KOPT-K1 (cell line): ENCODE measurements around the gene TSHZ1.

Experiments
- H3K27ac ChIP-seq: fragments of 200-600 bp; sonication (generic); 2 replicates; pipeline ENCODE4 v1.5.1; 2016; ENCODE audit warnings: antibody characterized with exemption, mild to moderate bottlenecking, low read depth, low read length; ENCODE audit not compliant: poor library complexity, severe bottlenecking
- H3K36me3 ChIP-seq: fragments of 200-600 bp; sonication (generic); 2 replicates; pipeline ENCODE4 v1.5.1; 2017; ENCODE audit warnings: antibody characterized with exemption, mild to moderate bottlenecking, low read length, moderate library complexity; ENCODE audit not compliant: insufficient read depth
- H3K9me3 ChIP-seq: fragments of 200-600 bp; sonication (generic); 2 replicates; pipeline ENCODE4 v1.5.1; 2017; ENCODE audit warnings: antibody characterized with exemption, low read length, mild to moderate bottlenecking; ENCODE audit not compliant: insufficient read depth, poor library complexity, severe bottlenecking

Gene TSHZ1

DNA sequence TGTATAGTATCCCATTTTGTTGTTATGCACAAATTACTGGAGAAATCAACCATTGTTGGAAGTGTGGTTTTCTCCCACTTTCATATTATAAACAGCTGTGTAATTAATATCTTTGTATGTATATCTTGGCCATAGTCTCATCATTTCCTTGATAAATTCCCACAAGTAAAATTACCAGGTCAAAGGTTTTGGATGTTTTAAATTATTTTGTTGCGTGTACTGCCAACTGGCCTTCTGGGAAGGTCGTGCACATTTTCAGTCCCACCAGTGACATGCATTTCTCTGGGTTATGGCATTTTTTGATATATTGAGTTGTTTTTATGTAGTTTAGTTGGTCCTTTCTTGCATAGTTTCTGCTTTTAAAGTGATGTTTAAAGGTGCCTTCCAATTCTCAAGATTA, 41.5 kb downstream of the TSHZ1 start:
- Histone ChIP-seq H3K27ac (no peak overlapping the region), H3K9me3 (no peaks in the 10 kb centered on the region), H3K36me3 (no peaks in the 10 kb centered on the region)

DNA sequence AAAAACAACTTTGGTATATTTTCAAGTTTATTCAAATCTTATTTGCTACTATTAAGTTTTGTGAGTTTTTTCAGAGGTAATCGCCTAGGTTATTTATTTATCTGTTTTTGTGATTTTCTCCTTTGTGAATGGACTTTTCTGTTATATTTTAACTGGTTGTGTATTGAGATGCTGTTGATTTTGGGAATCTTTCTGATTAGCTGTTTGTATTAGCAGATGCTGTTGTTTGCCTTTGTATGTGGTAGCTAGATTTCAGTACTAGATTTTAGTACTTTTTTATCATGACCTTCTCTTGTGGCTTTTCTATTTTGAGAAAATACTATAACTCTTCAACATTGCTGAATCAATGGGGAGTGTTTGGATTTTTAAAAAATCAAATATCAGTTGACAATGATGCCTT, 42.4 kb downstream of the TSHZ1 start:
- H3K36me3 ChIP-seq = no peaks in the 10 kb centered on the region
- no peaks in the 10 kb centered on the region for H3K9me3 ChIP-seq
- no peak overlapping the region for H3K27ac ChIP-seq

DNA sequence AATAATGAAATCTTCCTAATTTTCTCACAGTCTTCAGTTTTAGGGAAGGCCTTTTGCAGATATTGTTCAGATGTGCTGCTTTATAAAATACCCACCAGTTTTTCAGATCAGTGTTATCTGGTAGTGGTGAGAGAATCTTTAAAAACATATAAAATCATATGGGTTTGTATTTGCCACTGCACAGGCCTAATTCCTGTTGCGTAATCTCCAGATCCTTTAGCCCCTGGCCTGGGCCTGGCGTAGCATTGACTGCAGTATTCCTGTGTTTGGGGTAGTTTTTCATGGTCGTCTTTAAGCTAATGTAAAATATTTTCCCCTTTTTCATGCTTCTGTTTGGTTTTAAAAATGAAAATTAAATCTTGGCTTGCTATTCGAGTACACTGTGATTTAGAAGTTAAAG, 43.2 kb downstream of the TSHZ1 start:
- Histone ChIP-seq H3K36me3 (no peaks in the 10 kb centered on the region), H3K27ac (no peak overlapping the region), H3K9me3 (no peaks in the 10 kb centered on the region)

DNA sequence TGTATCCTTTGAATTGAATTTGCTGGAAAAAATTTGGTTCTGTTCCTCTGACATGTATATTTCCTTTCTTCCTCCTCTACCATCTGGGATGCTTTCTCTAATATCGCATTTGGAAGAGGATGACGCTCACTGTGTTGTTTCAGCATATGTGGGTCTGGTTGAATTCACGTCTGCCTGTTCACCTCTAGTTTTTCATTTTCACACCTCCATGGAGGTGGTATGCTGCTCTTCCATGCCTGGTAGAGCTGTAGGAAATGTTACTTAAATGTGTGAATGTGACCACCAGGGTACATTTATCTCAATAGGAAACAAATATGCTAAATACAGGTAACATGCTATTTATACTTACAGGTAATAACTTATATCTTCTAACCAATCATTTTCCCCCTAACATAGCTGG, 44.5 kb downstream of the TSHZ1 start:
- H3K9me3 ChIP-seq = no peaks in the 10 kb centered on the region
- H3K36me3 ChIP-seq = no peaks in the 10 kb centered on the region
- no peak overlapping the region for H3K27ac ChIP-seq

DNA sequence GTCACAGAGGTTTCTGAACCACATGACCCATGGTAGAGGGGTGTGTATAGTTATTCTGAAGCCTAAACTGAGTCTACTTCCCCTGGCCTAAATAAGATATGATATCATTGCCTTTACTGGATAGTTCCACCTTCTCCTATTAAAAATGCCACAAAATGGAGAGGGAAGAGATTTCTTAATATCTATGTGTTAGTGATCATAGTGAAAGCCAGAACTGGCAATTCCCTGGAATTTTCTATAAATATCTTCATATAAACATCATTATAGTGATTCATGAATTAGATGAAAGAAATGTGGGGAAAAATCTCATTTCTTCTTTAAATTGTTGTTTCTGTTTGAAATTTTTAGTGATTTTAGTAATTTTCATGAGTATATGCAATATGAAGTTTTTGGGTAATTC, 45.8 kb downstream of the TSHZ1 start:
- H3K36me3 ChIP-seq = no peaks in the 10 kb centered on the region
- H3K9me3 ChIP-seq = no peaks in the 10 kb centered on the region
- no peak overlapping the region for H3K27ac ChIP-seq

DNA sequence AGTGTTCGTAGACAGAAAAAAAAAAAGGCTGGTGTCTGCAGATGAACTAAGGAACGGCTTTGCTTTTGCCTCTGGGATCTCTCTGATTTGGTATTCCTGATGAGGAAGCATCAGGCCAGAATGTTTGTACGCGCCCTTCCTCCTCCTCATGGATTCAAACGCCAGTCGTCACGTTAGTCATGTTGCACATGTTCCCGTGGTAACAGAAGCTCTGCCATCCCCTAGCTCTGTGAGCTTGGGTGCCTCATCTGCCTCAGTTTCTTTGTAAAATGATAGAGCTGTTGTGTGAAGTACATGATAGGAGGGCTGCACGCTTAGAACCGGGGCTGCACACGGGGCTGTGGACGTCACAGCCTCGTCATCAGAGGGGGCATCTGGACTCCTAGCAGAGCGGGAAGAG, 47.0 kb downstream of the TSHZ1 start:
- no peak overlapping the region for H3K27ac ChIP-seq
- no peaks in the 10 kb centered on the region for H3K36me3 ChIP-seq
- no peaks in the 10 kb centered on the region for H3K9me3 ChIP-seq

DNA sequence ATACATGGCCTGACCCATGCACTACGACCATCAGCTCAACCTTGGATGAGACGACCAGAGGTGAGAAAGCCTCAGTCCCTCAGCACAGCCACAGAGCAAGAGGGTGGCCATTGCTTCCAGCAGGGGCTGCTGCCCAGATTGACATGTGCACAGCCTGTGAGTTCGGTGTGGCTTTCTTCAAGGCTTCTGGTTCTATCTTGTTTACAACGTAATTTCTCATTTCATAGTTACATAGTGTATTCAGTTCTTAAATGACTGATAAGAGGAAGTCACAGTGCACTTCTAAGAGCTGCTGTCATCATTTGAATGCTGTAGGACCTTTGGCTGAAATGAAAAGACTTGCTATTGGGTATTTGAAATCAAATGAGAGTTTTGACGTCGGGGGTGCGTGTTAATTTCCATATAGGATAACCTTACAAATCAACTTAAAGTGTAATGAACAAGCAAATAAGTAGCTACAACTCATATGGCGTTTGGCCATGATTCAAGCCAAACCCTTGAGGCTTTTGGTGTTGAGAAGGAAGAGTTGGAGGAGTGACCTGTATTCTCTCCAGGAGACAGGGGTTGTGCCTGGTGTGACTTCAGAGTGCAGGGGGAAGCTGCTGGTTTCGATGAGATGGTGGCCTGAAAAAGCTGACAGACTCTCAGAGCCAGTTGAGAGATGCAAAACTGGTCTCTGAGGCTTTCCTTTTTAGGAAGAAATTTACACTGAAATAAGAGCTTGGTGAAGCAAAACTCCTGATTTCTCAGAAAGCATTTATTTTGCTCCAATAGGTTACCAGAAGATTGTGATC, 51.0 kb downstream of the TSHZ1 start:
- no peak overlapping the region for H3K27ac ChIP-seq
- no peaks in the 10 kb centered on the region for H3K9me3 ChIP-seq
- H3K36me3 ChIP-seq = no peaks in the 10 kb centered on the region

DNA sequence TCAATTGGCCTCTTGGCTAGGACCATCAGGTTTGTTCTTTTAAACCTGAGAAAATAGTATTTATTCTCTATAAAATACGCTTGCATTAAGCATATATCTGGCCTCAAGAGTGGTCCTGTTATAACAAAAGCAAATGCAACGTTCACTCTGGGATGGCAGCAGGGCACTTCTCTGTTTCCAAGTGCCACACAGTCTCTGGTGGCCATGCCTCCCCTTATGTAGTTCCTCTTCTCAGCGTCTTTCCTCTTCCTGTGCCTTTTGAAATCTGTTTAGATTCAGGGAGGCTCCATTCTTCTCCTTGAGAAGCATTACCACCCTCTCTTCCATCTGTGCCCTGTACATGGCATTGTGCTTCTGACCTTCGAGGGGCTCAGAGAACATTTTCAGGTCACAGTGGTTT, 51.9 kb downstream of the TSHZ1 start:
- Histone ChIP-seq H3K36me3 (no peaks in the 10 kb centered on the region), H3K9me3 (no peaks in the 10 kb centered on the region), H3K27ac (no peak overlapping the region)

DNA sequence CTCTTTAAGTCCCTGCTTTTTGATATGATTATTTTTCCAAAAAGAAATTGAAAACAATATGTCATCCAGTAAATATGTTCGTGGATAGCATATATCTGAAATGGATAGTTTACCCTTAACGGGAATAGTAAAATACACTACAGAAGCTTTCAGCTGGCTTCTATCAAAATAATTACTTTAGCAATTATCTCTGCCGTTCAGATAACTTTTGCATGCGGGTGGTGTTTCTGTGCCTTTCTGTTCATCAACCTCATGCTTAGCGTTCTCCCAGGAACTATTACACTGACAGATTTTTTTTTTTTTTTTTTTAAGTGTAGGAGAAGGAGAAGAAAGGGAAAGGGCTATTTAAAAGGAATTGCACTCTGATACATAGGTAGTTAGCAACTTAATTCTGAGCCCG, 53.6 kb downstream of the TSHZ1 start:
- H3K36me3 ChIP-seq = no peaks in the 10 kb centered on the region
- H3K27ac ChIP-seq = no peak overlapping the region
- no peaks in the 10 kb centered on the region for H3K9me3 ChIP-seq

DNA sequence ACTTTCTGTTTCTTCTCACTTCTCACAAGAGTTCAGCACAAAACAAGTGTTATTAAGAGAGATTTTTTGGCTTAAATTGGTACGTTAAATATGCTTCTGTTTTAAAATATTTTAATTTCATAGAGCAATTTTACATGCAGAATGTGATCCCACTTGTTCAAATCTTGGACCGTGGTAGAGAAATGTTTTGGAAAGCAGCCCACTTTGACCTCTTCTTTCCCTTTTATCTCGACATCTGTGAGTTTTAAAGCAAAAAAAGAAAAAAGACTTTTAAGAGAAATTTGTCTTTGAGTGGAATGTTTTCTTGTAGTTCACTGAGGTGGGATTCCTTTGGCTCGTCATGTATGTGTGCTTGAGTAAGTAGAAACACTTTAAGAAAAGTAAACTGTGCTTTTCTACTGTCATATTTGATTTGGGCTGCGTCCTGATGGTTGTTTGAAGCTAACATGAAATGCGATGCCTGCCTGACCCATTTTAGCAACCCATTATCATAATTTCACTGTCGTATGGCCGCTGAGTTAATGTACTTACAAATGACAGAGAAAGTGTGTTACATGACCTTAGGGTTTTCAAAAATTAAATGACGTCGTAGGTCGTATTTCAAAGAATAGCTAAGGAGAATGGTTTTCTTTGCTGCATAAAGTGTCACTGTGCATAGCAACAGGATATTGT, 54.5 kb downstream of the TSHZ1 start:
- H3K9me3 ChIP-seq = no peaks in the 10 kb centered on the region
- no peak overlapping the region for H3K27ac ChIP-seq
- no peaks in the 10 kb centered on the region for H3K36me3 ChIP-seq

DNA sequence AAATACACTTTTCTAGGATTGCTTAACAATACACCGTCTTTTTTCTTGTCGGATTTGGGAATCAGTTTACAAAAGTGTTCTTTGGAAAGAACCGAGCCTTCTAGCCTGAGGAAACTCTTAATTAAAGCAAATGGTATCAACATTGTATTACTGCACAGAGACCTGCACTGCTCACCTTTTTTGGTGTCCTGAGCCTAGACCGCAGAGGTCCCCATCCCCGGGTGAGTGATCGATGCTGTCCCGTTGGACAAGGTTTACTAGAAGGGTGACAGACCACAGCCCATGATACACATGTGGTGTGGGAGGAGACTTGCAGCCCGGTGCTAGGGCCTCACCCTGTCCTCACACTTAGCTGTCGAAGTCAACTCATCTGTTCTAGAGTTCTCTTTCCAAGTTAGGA, 55.3 kb downstream of the TSHZ1 start:
- H3K27ac ChIP-seq = no peak overlapping the region
- no peaks in the 10 kb centered on the region for H3K36me3 ChIP-seq
- H3K9me3 ChIP-seq = no peaks in the 10 kb centered on the region

DNA sequence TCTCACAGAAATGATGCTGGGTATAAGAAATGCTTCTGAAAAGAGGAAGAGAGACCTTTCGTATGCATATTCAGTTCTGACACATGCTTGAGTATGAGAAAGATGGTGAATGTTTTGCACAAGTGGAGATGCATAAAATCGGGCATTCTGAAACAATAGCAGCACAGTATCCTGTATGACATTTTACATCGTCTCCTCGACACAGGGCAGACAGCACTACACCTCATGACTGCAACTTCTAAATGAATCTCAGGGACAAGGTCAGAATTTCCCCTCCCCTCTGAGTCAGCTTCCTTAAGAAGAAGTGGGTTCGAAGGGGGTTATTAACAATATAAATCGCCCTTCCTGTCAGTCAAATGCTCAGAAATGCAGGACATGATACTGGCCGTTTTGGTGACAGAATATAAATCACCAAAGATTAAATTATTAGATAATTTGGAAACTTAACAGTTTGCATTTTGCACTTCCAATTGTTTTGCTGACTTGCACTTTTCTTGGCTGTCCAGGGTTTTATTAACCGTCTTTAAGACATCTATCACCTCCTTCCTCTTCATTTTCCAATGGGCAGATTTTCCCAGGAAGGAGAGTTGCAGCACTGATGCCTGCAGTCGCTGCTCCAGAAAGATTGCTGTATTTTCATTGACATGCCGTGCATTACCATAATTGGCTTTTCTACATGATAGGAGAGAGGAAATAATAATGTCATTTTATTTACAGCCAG, 57.2 kb downstream of the TSHZ1 start:
- no peaks in the 10 kb centered on the region for H3K9me3 ChIP-seq
- H3K36me3 ChIP-seq = no peaks in the 10 kb centered on the region
- no peak overlapping the region for H3K27ac ChIP-seq

DNA sequence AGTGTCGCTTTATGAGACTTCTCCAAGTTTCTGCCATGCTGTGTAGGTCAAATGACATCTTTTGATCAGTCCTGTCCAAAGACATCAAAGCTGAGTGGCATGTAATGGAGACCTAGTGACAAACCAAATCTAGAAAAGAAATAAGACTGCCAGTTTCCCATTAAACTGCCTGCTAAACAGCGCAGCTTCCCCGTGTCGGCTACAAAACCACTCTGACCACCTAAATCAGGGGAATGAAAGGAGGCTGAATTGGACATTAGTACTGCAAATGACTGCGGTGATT, 57.7 kb downstream of the TSHZ1 start:
- no peak overlapping the region for H3K27ac ChIP-seq
- no peaks in the 10 kb centered on the region for H3K36me3 ChIP-seq
- H3K9me3 ChIP-seq = no peaks in the 10 kb centered on the region

DNA sequence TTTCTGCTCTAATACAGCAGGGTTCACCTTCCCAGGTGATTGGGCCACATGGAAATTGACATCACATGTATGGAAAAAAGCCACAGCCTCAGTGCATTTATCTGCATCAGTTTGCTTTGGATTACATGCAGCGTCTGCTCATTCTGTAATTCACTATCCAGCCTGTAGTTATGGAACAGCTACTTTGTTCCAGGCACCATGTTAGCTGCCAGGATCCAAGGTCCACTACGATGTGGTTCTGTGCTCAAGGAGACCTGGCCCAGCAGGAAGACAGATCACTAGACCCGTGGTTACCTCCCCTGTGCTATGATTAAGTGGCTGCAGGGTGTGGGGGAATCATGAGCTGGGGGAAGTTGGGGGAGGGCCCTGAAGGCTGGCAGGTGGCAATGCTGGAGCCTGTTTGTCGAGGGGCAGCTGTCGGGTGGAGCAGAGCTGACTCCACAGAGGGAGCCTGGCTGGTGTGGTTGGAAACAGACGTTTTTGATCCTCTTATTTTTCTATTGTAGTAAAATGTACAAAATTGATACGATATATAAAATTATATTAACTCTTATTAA, 58.6 kb downstream of the TSHZ1 start:
- no peak overlapping the region for H3K27ac ChIP-seq
- H3K36me3 ChIP-seq = no peaks in the 10 kb centered on the region
- H3K9me3 ChIP-seq = no peaks in the 10 kb centered on the region

DNA sequence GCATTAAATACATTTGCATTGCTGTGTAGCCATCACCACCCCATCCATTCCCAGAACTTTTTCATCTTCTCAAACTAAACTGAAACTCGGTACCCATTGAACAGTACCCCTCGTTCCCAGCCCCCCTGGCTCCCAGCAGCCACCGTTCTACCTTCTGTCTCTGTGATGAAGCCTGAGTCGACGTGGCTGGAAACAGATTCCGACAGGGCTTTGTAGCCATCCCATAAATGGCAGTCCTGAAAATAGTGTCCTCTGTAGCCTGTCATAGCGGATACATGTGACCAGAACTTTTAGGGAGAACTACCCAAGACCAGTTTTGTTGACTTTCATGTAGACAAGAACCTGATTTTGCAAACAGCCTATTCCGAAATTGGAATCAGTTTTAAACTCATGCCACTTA, 59.1 kb downstream of the TSHZ1 start:
- no peaks in the 10 kb centered on the region for H3K36me3 ChIP-seq
- H3K27ac ChIP-seq = no peak overlapping the region
- H3K9me3 ChIP-seq = no peaks in the 10 kb centered on the region
